IPS DF 4.7 (cell line): ENCODE data around the gene TMEM174.

ENCODE experiments used
- DNase-seq: peaks from one replicate; pipeline ENCODE4 v3.0.0-alpha.2; 2013; ENCODE audit warnings: low spot score; ENCODE audit errors: extremely low read depth

Gene TMEM174

GRCh38 chr5:73222173-73222572 lies 49.2 kb downstream of the TMEM174 start:
- DNase-seq = no peak
